HG02884 (cell line): ENCODE data around the gene TTC16.

Experiments used
- ATAC-seq: cut with Tn5 transposase; IDR thresholded peaks from one replicate; pipeline ENCODE4 v1.9.1; 2021; ENCODE audit warnings: mild to moderate bottlenecking, moderate library complexity; ENCODE audit not compliant: unreplicated experiment

TTC16 gene

DNA sequence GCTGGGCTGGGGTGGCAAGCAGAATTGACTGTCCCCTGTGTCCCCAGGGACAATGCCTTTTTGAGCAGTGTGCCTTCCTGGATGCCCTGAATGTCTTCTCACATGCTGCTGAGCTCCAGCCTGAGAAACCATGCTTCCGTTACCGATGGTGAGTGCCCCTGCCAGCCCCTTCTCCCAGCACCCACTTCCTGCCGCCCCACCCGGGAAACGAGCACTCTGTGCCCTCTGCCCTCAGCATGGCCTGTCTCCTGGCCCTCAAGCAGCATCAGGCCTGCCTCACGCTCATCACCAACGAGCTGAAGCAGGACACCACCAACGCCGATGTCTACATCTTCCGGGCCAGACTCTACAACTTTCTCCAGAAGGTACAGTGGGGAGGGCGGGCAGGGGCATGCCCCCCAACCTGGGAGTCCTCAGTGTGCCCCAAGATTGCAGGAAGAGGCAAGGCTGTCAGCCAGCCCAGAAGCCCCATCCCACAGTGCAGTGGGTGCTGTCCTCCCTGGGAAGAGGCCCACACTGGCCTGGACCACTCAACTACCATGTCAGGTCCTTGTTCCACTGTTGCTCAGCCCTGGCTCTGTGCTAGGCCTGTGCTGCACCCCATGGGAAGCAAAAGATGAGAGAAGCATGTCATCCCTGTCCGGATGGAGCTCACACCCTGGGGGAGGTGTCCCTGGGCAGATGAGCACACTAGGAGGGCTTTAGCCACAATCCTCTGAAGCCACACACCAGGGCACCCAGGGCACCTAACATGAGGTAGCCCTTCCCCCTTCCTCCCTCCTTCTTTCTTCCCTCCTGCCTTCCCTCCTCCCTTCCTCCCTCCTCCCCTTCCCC is 4.4 kb downstream of the TTC16 start:
- no peak for ATAC-seq

DNA sequence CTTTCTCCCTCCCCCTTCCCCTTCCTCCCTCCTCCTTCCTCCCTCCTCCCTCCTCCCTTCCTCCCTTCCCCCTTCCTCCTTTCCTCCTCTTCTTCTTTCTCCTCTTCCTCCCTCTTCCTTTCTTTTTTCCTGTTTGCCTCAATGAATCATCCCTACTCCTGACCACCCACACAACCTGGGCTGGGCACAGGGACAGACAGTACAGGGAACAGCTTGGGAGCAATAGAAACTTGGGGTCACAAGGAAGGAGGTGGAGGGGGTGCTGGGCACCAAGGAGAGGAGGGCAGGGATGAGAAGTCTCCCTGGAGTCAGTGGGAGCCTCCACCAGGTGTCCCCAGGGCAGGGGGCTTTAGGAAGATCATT is 5.0 kb downstream of the TTC16 start:
- ATAC-seq = no peak

DNA sequence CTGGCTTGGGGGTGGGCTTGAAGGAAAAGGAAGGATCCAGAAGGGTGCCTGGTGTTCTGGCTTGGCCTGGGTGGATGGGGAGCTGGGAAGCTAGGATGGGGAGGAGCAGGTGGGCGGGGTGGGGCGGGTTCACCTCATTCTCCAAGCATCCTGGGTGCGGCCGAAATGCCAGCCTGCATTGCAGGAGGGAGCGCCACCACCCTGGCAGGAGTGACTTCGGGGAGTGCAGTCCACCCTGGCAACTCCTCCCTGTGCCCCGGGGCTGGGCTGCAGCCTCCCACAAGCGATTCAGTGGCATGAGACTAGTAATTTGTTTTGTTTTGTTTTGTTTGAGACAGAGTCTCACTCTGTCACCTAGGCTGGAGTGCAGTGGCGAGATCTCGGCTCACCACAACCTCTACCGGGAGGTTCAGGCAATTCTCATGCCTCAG is 5.5 kb downstream of the TTC16 start:
- no peak for ATAC-seq

DNA sequence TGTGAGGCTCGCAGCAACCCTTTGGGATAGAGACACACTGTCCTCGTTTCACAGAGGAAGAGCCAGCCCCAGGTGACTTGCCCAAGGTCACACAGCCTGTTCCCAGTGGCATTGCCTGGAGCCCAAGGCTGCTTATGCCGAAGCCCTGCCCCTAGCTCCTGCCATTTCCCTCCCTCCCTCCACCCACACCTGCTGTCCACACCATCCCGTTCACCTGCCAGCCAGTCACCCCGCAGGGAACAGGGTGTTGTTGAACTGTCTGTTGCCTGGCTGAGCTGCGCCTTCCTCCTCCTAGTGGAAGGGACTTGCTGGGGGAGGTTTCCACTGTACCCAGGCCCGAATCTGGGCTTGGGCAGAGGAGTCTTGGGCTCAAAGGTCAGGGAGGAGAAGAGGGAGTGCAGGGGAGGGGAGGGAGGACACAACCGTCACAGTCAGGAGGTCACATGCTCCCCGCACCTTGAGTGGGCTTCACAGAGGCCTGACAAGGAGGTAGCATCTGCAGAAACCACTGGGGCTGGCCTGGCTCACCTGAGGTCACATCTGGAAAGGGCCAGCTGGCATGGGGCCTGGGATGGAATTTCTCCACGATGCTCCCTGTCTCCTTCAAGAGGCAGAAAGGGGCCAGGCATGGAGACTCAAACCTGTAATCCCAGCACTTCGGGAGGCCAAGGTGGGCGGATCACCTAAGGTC is 6.3 kb downstream of the TTC16 start:
- no peak for ATAC-seq

DNA sequence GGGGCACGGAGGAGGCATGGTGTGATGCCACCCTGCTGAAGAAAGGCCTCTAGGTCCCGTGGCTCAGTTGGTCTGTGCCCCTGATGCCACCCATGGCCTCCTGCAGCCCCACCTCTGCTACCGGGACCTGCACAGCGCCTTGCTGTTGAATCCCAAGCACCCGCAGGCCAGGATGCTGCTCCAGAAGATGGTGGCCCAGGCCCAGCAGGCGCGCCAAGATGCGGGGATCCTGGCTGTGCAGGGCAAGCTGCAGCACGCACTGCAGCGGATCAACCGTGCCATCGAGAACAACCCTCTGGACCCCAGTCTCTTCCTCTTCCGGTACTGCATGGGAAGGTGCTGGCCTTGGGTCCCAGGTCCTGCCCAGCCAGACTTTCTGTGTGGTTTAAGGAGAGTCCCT is 7.1 kb downstream of the TTC16 start:
- no peak for ATAC-seq

DNA sequence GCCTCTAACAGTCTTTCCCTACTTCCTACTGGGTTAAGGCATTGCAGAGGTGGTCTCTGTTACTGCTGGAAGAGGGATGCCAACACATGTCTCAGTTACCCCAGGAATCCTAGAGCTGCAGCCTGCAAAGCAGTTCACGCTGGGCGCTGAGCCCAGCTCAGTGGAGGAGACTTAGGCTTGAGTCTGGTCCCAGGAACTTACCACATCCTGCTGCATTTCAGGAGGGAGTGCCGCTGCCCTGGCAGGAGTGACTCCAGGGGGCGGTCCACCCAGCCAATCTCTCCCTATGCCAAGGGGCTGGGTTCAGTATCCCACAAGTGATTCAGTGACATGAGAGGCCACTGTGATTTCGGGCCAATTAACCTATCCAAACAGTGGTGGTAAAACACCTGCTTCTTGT is 7.6 kb downstream of the TTC16 start:
- no peak for ATAC-seq

DNA sequence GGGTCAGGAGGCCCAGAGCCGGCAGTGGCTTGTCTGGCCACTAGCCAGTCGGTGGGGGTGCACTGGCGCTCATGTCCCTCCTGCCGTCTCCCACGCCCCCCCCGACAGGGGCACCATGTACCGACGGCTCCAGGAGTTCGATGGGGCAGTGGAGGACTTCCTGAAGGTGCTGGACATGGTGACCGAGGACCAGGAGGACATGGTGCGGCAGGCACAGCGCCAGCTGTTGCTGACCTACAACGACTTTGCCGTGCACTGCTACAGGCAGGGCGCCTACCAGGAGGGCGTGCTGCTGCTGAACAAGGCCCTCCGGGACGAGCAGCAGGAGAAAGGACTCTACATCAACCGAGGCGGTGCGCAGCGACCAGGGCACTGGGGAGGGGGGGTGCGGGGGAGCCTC is 8.1 kb downstream of the TTC16 start:
- no peak for ATAC-seq

DNA sequence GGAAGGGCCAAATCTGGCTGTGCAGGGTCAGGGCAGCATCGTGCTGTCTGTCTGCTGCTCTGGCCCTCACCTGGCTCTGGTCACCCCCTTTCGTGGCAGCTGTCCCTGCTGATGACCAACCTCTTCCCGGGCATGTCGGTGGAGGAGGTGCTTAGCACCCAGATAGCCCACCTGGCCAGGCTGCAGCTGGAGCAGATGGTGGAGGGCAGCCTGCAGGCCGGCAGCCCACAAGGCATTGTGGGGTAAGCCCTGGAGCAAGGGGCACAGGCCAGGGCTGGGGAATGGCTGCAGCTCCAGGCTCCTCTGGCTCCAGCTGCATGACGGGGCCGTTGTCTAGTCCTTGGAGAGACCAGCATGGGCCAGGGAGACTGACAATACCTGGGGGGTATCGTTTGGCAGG is 11.0 kb downstream of the TTC16 start:
- no peak for ATAC-seq

DNA sequence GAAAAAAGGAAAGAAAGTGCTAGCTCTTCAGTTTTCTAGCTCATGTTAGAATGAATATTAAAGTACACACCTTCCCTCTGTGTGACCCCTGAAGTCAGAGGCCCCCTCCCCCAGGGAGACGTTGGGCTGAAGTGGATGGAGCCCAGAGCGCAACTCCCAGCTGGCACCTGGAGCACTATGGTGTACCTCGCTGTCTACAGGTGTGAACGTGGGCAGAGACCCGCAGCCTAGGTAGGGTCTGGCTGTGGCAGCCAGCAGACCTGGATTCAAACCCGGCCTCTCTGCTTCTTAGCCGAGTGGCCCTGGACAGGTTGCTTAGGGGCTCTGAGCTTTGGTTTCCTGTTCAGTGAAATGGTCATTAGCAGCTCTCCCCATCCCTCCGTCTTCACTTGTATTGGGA is 12.9 kb downstream of the TTC16 start:
- ATAC-seq = no peak

DNA sequence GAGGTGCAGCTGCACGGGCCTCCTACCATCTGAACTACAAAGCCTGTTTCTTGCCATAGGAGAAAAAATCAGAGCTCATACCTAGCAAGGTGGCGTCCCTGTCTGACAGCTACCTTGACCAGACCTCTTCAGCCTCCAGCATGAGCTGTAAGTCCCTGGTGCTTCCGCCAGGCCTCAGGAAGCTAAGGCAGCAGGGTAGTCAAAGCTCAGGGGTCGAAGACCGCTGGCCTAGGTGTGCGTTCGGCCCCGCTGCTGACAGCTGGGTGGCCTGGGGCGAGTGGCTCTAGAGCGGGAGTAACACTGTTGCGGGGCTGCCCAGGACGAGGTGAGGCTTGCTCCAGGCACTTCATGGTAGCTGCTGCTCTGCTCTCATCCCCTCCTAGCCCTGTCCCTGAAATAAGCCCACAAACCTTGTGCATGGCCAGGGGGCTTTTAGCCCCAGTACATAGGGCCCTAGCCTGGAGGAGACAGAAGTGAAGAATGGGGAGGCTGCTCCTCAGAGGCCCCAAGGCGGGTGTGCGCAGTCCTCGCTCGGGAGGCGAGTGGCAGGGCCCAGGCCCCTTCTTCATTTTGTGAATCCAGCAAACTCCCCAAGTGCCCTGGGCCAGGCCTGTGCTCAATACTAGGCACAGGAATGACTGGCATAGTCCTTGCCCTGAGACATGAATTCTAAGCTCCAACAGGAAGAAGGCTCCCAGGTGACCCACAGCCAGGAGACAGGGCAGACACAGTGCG is 13.8 kb downstream of the TTC16 start:
- no peak for ATAC-seq

DNA sequence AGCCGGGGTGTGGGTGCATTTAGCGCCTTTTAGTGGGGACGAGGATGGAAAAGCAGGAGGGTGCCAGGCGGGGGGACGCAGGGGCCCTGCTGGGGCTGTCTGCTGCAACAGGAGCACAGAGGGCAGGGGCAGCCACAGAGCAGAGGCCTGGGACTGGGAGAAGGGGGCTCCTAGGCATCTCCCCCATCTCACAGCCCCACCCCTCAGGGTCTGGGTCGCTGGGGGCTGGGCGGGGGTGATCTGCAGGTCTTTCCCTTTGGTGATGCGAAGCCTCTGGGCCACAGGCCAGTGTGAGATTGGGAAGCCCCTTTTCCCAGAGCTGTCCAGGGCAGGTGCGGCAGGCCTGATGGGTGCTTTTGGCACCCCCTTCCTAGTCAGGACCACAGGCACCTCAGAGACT is 14.4 kb downstream of the TTC16 start:
- no peak for ATAC-seq

DNA sequence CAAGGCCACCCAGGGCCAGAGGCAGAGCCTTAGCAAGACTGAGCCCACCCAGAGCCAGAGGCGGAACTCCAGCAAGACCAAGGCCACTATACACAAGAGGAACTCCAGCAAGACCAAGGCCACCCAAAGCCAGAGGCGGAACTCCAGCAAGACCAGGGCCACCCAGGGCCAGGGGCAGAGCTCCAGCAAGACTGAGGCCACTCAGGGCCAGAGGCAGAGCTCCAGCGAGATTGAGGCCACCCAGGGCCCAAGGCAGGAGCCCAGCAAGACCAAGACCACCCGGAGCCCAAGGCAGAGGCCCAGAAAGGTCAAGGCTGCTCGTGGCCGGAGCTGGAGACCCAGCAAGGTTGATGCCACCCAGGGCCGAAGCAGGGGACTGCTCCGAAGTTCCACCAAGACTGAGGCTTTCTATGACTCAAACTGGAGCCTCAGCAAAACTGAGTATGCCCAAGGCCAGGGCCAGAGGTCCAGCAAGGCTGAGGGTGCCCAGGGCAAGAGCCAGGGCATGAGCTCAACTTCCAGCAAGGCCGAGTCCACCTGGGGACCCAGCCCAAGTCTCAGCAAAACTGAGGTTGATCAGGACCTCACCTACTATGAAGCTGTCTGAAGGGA is 15.0 kb downstream of the TTC16 start:
- ATAC-seq = no peak

DNA sequence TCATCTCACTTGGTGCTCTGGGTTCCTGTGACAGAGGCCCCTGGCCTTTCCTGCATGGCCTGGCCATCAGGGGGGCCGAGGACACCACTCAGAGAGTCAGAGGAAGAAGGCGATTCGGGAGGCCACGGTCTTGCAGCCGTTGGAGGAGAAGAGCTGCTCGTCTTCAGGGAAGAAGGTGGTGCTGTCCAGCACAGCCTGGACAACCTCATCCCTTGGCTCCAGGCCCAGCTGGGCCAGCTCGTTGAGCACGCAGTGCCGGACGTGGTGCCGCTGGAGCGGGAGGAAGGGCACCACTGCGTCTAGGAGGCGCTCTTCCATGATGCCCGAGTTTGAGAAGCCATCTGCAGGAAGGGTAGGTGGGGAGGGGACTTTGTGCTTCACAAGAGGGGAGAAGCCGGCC is 16.1 kb downstream of the TTC16 start:
- ATAC-seq = no peak

DNA sequence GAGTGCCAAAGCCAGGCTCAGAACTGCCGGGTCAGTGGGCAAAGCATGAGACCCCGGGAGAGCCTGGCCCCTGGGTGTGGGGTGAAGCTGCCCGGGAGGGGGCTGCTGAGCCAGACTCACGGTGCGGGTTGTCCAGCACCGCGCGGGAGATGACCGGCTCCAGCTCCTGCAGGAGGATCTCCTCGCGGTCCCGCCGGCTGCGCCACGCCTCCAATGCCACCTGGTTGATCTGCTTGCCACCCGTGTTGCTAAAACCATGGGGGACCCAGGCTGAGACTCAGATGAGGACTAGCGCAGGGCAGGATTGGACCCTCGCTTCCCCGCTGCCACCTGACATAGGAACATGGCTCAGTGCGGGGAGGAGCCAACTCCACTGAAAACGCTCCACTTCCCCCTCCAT is 16.6 kb downstream of the TTC16 start:
- ATAC-seq = no peak

DNA sequence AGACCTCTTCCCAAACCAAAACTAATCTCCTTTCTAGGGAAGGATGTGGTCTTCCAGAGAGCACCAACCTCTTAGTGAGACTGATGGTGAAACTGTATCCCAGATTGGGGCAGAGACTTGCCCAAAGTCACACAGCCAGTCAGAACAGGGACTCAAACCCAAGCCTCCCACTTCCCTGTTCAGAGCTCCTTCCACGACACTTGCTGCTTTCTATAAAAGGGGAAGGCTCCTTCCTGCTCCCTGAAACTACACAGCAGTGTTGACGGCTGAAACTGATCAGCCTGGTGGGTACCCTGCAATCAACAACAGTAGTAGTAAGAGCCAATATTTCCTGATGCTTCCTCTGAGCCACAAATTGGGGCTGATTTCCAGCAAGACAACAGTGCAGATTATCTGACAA is 17.7 kb downstream of the TTC16 start:
- ATAC-seq = no peak

DNA sequence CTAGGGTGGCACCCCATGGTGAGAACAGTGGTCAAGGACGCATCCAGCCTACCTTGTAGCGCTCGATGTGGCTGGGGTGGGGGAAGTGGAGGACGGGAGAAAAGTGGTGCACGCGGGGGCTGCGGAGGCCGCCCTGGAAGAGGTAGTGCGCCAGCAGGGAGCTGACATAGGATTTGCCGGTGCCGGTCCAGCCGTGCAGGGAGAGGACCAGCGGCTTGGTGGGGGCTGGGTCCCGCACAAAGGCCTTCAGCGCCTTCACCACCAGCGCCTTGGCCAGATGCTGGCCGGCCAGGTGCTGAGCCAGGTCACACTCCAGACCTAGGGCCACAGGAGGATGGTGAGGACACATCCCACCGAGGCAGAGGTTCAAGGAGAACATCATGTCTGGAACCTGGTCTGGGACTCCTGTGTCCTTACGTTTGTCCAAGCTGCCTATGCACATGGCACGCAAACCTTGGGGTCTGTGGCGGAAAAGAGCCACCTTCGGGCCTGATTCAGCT is 18.4 kb downstream of the TTC16 start:
- no peak for ATAC-seq

DNA sequence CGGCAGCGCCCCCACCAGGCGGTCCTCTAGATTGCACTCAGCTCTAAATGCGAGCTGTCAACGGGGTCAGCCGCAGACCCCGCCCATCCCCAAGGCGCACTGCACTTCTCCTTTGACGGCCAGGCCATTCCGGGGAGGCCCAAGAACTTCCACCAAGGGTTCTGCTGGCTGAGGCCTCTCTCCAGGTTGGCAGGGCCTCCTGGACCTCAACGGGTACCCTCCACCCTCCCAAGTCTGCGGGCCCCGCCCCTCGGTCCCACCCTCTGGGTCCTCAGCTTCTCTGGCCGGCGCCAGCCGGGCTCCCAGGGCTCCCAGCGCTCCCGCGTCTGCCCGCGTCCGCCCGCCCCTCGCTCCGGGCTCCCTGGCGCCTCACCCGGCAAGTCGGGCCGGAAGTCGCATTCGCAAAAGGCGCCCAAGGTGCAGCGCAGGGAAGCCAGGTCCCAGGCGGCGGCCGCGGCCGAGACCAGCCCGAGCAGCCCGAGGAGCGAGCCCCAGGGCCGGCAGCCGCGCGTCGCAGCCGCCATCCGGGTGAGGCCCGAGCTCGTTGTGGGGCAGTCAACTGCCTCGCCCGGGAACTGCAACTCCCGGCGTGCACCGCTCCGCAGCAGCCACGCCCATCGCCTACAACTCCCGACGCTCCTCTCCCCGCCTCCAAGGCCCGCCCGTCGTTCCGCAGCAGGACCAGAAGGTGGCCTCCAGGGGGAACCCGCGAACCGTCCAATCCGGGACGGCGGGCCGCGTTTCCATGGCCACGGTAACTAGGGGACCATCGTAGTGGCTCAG is 19.1 kb downstream of the TTC16 start, which contains the start of gene TOR2A:
Gene TOR2A (minus strand): TSS at position 548 of the 783 bp plus-strand sequence. CDS start 24 bp downstream, at position 524.
- peak; percentile 80 for ATAC-seq

DNA sequence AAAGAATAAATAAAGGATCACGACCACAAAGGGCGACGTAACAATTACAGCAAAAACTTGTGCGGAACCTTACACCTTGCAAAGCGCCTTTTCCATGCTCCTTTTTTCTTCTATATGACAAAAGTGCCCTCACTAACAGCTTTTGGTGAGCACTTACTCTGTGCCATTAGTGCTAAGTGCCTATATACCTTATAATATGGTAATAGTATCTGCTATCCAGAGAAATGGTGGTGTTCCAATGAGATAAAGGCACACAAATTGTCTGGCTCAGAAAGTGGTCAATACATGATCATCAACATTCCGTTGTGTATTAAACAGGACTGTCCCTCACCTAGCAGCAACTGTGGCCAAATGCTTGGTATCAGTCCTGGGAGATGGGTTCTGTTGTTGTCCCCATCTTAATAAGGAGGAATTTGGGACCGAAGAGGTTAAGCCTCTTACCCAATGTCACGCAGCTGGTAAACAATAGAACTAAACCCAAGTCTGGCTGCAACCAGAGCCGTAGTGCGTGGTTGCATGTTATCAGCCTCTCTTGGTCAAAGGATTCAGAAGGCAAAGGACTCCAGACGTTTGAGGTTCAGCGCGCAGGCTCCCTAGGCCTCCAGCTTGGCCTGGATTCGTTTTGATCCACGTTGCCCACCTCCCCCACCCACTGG is 19.8 kb downstream of the TTC16 start:
- peak; percentile 11 for ATAC-seq

DNA sequence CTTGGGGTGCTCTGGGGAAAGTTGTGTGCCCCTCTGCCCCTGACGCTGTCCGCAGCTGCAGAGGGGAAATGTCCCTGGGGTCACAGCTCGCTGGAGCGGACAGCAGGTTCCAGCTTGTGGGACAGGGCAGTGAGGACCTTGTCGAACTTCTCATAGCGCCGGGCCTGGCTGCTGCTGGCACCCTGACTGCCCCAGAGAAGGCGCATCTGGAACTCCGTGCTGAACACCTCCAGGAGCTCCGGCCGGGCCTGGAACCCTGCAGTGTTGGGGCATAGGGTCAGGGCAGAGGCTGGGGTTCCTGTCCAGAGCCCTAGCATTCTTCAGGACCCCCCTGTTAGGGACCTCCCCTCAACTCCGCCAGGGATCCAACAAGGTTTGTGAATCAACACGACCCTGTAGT is 22.8 kb downstream of the TTC16 start:
- no peak for ATAC-seq
